ENCODE measurements around the gene ENOPH1.

Gene ENOPH1

DNA sequence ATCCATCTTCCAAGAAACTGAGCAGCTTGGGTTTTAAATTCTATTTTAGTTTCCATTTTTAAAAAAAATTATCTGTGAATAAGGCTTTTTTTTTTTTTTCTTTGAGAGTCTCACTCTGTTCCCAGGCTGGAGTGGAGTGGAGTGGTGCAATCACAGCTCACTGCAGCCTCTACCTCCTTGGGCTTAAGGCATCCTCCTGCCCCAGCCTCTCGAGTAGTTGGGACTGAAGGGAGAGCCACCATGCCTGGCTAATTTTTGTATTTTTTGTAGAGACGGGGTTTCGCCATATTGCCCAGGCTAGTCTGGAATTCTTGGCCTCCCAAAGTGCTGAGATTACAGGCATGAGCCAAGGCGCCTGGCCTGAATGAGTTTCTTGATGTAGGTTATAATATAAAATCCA is 1.4 kb downstream of the ENOPH1 start:
- H3K36me3 ChIP-seq (ENCODE audit: control insufficient read depth in 2 of 2, insufficient read depth in 1 of 2, low read length in 2 of 2), result peaks cover 0 to 26% of the 10 kb centered on the region in 2 experiments
- TF ChIP-seq ZNF169 (tag by site-specific recombination; IDR thresholded peaks at IDR 0.05), result no peak
- TF ChIP-seq, protein P1, sequence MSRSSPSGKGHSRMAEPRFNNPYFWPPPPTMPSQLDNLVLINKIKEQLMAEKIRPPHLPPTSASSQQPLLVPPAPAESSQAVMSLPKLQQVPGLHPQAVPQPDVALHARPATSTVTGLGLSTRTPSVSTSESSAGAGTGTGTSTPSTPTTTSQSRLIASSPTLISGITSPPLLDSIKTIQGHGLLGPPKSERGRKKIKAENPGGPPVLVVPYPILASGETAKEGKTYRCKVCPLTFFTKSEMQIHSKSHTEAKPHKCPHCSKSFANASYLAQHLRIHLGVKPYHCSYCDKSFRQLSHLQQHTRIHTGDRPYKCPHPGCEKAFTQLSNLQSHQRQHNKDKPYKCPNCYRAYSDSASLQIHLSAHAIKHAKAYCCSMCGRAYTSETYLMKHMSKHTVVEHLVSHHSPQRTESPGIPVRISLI (tag by site-specific recombination; IDR thresholded peaks at IDR 0.05), result 0 out of 2 replicates have a peak, but pooled peaks have one; percentile 12
- H3K9me3 ChIP-seq (ENCODE audit: control insufficient read depth, insufficient read depth, low read depth, low read length), result no peaks in the 10 kb centered on the region
- no peak overlapping the region for H3K27ac ChIP-seq (ENCODE audit: extremely low read depth, low read depth, low read length)
- CTCF ChIA-PET, result interaction anchor here (0.6 kb wide), 1 partner anchor 71 kb away, joined by 3 read pairs; no protein-coding TSS in a partner anchor
- H3K4me1 ChIP-seq (ENCODE audit: control insufficient read depth, insufficient read depth, low read length), result no peaks in the 10 kb centered on the region
- H3K4me3 ChIP-seq (ENCODE audit: low read depth, low read length), result peak overlapping the region; percentile 77
- POLR2A ChIA-PET, result interaction anchor here (1.1 kb wide), 1 partner anchor 58 kb away, joined by 3 read pairs; the partner anchor contains the start of gene HNRNPD

DNA sequence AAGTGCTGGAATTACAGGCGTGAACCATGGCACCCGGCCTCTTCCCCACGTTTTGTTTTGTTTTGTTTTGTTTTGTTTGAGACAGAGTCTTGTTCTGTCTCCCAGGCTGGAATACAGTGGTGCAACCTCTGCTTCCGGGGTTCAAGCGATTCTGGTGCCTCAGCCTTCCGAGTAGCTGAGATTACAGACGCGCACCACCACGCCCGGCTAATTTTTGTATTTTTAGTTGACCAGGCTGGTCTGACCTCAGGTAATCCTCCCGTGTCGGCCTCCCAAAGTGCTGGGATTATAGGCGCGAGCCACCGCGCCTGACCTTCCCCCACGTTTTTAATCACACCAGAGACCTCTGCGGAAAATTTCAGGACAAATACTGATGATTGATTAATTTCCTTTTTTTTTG is 2.2 kb downstream of the ENOPH1 start:
- POLR2A ChIA-PET, result no interaction called here
- H3K4me3 ChIP-seq (ENCODE audit: low read depth, low read length), result no peak overlapping the region
- H3K4me1 ChIP-seq (ENCODE audit: control insufficient read depth, insufficient read depth, low read length), result no peaks in the 10 kb centered on the region
- TF ChIP-seq ZNF391 (tag by site-specific recombination; IDR thresholded peaks at IDR 0.05; ENCODE audit: borderline replicate concordance, low read depth), result no peak
- no peak for TF ChIP-seq TCF7L2 (IDR thresholded peaks at IDR 0.05; ENCODE audit: borderline replicate concordance, low read depth, low read length)
- no peak for TF ChIP-seq ZNF768 (tag by site-specific recombination; IDR thresholded peaks at IDR 0.05)
- TF ChIP-seq ZNF266 (tag by site-specific recombination; IDR thresholded peaks at IDR 0.05; ENCODE audit: low read depth), result no peak
- TF ChIP-seq ZXDB (tag by site-specific recombination; IDR thresholded peaks at IDR 0.05), result no peak
- TF ChIP-seq, protein P2, sequence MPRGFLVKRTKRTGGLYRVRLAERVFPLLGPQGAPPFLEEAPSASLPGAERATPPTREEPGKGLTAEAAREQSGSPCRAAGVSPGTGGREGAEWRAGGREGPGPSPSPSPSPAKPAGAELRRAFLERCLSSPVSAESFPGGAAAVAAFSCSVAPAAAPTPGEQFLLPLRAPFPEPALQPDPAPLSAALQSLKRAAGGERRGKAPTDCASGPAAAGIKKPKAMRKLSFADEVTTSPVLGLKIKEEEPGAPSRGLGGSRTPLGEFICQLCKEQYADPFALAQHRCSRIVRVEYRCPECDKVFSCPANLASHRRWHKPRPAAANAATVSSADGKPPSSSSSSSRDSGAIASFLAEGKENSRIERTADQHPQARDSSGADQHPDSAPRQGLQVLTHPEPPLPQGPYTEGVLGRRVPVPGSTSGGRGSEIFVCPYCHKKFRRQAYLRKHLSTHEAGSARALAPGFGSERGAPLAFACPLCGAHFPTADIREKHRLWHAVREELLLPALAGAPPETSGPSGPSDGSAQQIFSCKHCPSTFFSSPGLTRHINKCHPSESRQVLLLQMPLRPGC (tag by site-specific recombination; IDR thresholded peaks at IDR 0.05), result no peak
- no peaks in the 10 kb centered on the region for H3K9me3 ChIP-seq (ENCODE audit: control insufficient read depth, insufficient read depth, low read depth, low read length)
- no peak overlapping the region for H3K27ac ChIP-seq (ENCODE audit: extremely low read depth, low read depth, low read length)
- CTCF ChIA-PET, result no interaction called here
- H3K36me3 ChIP-seq (ENCODE audit: control insufficient read depth in 2 of 2, insufficient read depth in 1 of 2, low read length in 2 of 2), result peaks cover 0 to 18% of the 10 kb centered on the region in 2 experiments; a peak in 2 of 3 replicates

DNA sequence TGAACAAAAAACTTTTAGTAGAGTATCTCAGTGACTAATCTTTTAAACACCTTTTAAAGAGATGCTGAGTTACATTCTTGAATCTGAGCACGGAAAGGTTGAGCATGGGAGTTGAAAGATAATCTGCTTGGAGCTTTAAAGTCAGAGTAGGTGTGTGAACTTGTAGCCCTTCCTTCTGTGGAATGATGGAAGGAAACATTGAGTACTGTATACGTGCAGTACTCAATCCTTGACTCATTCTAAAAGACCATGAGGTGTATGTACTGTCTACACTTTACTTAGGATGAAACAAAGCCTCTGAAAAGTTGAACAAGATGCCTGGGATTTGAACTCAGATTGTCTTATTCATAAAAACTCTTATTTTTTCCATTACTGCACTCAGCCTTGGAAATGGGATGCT is 3.4 kb downstream of the ENOPH1 start:
- ChIA-PET POLR2A (no interaction called here), CTCF (no interaction called here)
- no peak overlapping the region for H3K4me3 ChIP-seq (ENCODE audit: low read depth, low read length)
- no peaks in the 10 kb centered on the region for H3K9me3 ChIP-seq (ENCODE audit: control insufficient read depth, insufficient read depth, low read depth, low read length)
- no peak overlapping the region for H3K27ac ChIP-seq (ENCODE audit: extremely low read depth, low read depth, low read length)
- H3K36me3 ChIP-seq (ENCODE audit: control insufficient read depth in 2 of 2, insufficient read depth in 1 of 2, low read length in 2 of 2), result peaks cover 0 to 10% of the 10 kb centered on the region in 2 experiments; a peak in 2 of 3 replicates
- H3K4me1 ChIP-seq (ENCODE audit: control insufficient read depth, insufficient read depth, low read length), result no peaks in the 10 kb centered on the region
- TF ChIP-seq ZNF555 (tag by site-specific recombination; conservative IDR thresholded peaks at IDR 0.05) (no peak), MEIS1 (CRISPR knock-in tag; IDR thresholded peaks at IDR 0.05; ENCODE audit: borderline replicate concordance) (no peak), KLF8 (tag by site-specific recombination; IDR thresholded peaks at IDR 0.05) (no peak), ZNF791 (tag by site-specific recombination; IDR thresholded peaks at IDR 0.05) (no peak), ZNF174 (tag by site-specific recombination; IDR thresholded peaks at IDR 0.05) (no peak), HOXA7 (CRISPR knock-in tag; IDR thresholded peaks at IDR 0.05; ENCODE audit: borderline replicate concordance) (no peak), ZNF843 (tag by site-specific recombination; IDR thresholded peaks at IDR 0.05) (no peak), SCRT1 (tag by site-specific recombination; IDR thresholded peaks at IDR 0.05; ENCODE audit: borderline replicate concordance) (no peak)
- TF ChIP-seq, protein P3, sequence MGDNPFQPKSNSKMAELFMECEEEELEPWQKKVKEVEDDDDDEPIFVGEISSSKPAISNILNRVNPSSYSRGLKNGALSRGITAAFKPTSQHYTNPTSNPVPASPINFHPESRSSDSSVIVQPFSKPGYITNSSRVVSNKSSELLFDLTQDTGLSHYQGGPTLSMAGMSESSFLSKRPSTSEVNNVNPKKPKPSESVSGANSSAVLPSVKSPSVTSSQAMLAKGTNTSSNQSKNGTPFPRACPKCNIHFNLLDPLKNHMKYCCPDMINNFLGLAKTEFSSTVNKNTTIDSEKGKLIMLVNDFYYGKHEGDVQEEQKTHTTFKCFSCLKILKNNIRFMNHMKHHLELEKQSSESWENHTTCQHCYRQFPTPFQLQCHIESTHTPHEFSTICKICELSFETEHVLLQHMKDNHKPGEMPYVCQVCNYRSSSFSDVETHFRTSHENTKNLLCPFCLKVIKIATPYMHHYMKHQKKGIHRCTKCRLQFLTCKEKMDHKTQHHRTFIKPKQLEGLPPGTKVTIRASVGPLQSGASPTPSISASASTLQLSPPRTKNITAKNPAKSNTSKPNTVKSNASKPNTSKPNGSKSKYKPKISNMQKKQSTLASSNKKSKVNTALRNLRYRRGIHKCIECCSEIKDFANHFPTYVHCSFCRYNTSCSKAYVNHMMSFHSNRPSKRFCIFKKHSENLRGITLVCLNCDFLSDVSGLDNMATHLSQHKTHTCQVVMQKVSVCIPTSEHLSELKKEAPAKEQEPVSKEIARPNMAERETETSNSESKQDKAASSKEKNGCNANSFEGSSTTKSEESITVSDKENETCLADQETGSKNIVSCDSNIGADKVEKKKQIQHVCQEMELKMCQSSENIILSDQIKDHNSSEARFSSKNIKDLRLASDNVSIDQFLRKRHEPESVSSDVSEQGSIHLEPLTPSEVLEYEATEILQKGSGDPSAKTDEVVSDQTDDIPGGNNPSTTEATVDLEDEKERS (tag by site-specific recombination; IDR thresholded peaks at IDR 0.05), result no peak
- TF ChIP-seq, protein P4, sequence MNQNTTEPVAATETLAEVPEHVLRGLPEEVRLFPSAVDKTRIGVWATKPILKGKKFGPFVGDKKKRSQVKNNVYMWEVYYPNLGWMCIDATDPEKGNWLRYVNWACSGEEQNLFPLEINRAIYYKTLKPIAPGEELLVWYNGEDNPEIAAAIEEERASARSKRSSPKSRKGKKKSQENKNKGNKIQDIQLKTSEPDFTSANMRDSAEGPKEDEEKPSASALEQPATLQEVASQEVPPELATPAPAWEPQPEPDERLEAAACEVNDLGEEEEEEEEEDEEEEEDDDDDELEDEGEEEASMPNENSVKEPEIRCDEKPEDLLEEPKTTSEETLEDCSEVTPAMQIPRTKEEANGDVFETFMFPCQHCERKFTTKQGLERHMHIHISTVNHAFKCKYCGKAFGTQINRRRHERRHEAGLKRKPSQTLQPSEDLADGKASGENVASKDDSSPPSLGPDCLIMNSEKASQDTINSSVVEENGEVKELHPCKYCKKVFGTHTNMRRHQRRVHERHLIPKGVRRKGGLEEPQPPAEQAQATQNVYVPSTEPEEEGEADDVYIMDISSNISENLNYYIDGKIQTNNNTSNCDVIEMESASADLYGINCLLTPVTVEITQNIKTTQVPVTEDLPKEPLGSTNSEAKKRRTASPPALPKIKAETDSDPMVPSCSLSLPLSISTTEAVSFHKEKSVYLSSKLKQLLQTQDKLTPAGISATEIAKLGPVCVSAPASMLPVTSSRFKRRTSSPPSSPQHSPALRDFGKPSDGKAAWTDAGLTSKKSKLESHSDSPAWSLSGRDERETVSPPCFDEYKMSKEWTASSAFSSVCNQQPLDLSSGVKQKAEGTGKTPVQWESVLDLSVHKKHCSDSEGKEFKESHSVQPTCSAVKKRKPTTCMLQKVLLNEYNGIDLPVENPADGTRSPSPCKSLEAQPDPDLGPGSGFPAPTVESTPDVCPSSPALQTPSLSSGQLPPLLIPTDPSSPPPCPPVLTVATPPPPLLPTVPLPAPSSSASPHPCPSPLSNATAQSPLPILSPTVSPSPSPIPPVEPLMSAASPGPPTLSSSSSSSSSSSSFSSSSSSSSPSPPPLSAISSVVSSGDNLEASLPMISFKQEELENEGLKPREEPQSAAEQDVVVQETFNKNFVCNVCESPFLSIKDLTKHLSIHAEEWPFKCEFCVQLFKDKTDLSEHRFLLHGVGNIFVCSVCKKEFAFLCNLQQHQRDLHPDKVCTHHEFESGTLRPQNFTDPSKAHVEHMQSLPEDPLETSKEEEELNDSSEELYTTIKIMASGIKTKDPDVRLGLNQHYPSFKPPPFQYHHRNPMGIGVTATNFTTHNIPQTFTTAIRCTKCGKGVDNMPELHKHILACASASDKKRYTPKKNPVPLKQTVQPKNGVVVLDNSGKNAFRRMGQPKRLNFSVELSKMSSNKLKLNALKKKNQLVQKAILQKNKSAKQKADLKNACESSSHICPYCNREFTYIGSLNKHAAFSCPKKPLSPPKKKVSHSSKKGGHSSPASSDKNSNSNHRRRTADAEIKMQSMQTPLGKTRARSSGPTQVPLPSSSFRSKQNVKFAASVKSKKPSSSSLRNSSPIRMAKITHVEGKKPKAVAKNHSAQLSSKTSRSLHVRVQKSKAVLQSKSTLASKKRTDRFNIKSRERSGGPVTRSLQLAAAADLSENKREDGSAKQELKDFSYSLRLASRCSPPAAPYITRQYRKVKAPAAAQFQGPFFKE (tag by site-specific recombination; IDR thresholded peaks at IDR 0.05; ENCODE audit: borderline replicate concordance), result no peak

All from HEK293 (cell line).